NCI-H2196 treated with DMSO at 0.1 percent for 48 hours (cell line): ENCODE data around the gene FBRSL1.
"Not testable (repeated sequence)": the region's sequence is repeated elsewhere in the genome, so short reads cannot be mapped to it uniquely, and the experiment has no call there.

Experiments used
- DNase-seq: peaks from one replicate; lab custom pipeline; 2025; ENCODE audit not compliant: unreplicated experiment; lab: John Stamatoyannopoulos, UW

Gene FBRSL1

GRCh38 chr12:132489602-132490266, at the start of gene FBRSL1:
TSS of gene FBRSL1 (plus strand) at chr12:132490151.
- DNase-seq: peak; percentile 90

- not testable (repeated sequence) for DNase-seq
Measured at GRCh38 chr12:132440420-132440819, 49.5 kb upstream of the FBRSL1 start.

- DNase-seq: no peak
Measured at GRCh38 chr12:132441871-132442863, 47.8 kb upstream of the FBRSL1 start.

- DNase-seq: no peak
Measured at GRCh38 chr12:132443091-132443490, 46.9 kb upstream of the FBRSL1 start.

- DNase-seq: no peak
Measured at GRCh38 chr12:132444283-132444682, 45.7 kb upstream of the FBRSL1 start.

- no peak for DNase-seq
Measured at GRCh38 chr12:132444957-132445883, 44.7 kb upstream of the FBRSL1 start.

- DNase-seq: peak; percentile 70
Measured at GRCh38 chr12:132445884-132446632, 43.9 kb upstream of the FBRSL1 start.

GRCh38 chr12:132446633-132447326, 43.2 kb upstream of the FBRSL1 start:
- no peak for DNase-seq

GRCh38 chr12:132447327-132447720, 42.6 kb upstream of the FBRSL1 start:
- no peak for DNase-seq

- no peak for DNase-seq
Measured at GRCh38 chr12:132447731-132448462, 42.1 kb upstream of the FBRSL1 start.

GRCh38 chr12:132448463-132448820, 41.5 kb upstream of the FBRSL1 start:
- no peak for DNase-seq

- no peak for DNase-seq
Measured at GRCh38 chr12:132449565-132450417, 40.2 kb upstream of the FBRSL1 start.

GRCh38 chr12:132450418-132451171, 39.4 kb upstream of the FBRSL1 start:
- no peak for DNase-seq

GRCh38 chr12:132451172-132451835, 38.6 kb upstream of the FBRSL1 start:
- DNase-seq: no peak

- DNase-seq: no peak
Measured at GRCh38 chr12:132451836-132452195, 38.1 kb upstream of the FBRSL1 start.

GRCh38 chr12:132452596-132453350, 37.2 kb upstream of the FBRSL1 start:
- no peak for DNase-seq
